Right cardiac atrium (tissue), 5 donors: ENCODE results near the gene SDE2. TPM values are rescaled to one million over a fixed set of nuclear protein-coding genes. Genes with fewer than 3 reads are reported as not detected.
"Not testable (repeated sequence)": the region's sequence is repeated elsewhere in the genome, so short reads cannot be mapped to it uniquely, and the experiment has no call there.

Experiments
- ATAC-seq, 2 donors: fragments of 200-7000 bp; cut with Tn5 transposase; one replicate each; pipeline versions ENCODE4 v1.8.0 to v1.9.1; 2020; ENCODE audit warnings: moderate library complexity in 2 of 2, mild to moderate bottlenecking in 1 of 2
- DNase-seq, 3 donors: peaks; one replicate each; pipeline ENCODE4 v3.0.0-alpha.2; 2020
- H3K27ac ChIP-seq: one replicate; pipeline ENCODE4 v1.5.1; 2013; ENCODE audit warnings: mild to moderate bottlenecking, low read length, control low read depth, moderate library complexity
- H3K27me3 ChIP-seq: one replicate; pipeline ENCODE4 v1.6.1; 2013; ENCODE audit not compliant: control insufficient read depth, insufficient read depth
- H3K4me1 ChIP-seq: one replicate; pipeline ENCODE4 v1.6.1; 2013; ENCODE audit warnings: low read length; ENCODE audit not compliant: control insufficient read depth, insufficient read depth
- H3K4me3 ChIP-seq: one replicate; pipeline ENCODE4 v1.5.1; 2013; ENCODE audit warnings: low read length, control low read depth
- H3K9me3 ChIP-seq: one replicate; pipeline ENCODE4 v1.6.1; 2013; ENCODE audit warnings: low read length; ENCODE audit not compliant: control insufficient read depth
- WGBS: extraction: QIAGEN DNeasy Blood & Tissue Kit; methylation state at CpG from one replicate; pipeline ENCODE4 v1.1.7; 2013; 5-methylcytosine and 5-hydroxymethylcytosine counted together
- intact Hi-C, 4 donors: fragments of 100-400 bp; cut with DNase I; formaldehyde crosslinking; loops; one replicate each; pipeline versions ENCODE4 v1.11.0 to v1.14.0; 2022 to 2023
- polyA plus RNA-seq: library from polyadenylated mRNA; stranded (reverse); fragments of 200-250 nt; gene quantifications from one replicate; pipeline ENCODE4 v1.2.3, GENCODE V29; 2013
- total RNA-seq, 4 donors: library from RNA; stranded (reverse); fragmentation: NEBNext Ultra II Directional; extraction: Animal tissue kit (Norgen Biotek cat#: 25700); gene quantifications; one replicate each; pipeline ENCODE4 v1.2.1, GENCODE V29; 2021
- donor health status: healthy with polysubstance abuse.
- donor health status: DM: no; HTN: yes; CAD: no.
- donor health status: DM: no; HTN: no; CAD: no.
- donor health status: DM: no; HTN: yes; CAD: no; lungs with severe emphysema.
- donor health status: DM: yes; HTN: yes; CAD: no.

Gene SDE2
- total and polyA plus RNA-seq, 5 donors = 9.4 to 18.3 (median 12.2) TPM

- no peak within 1 kb of the TSS for H3K27ac ChIP-seq
- 26% methylated on average over 6 of the region's 6 CpGs for WGBS
- H3K27me3 ChIP-seq = no peaks in the 10 kb centered on the region
- H3K4me3 ChIP-seq = no peak within 1 kb of the TSS
- intact Hi-C loops = no loop called here
- H3K4me1 ChIP-seq = peaks cover 2% of the 10 kb centered on the region
- ATAC-seq = peak; percentile 40 to 47
- no peaks in the 10 kb centered on the region for H3K9me3 ChIP-seq
- DNase-seq = peak in 2 of 3 donors; percentile 79
These were observed 57.8 kb downstream of the SDE2 start, which contains the start of gene LEFTY2 for GRCh38 chr1:225941187-225941941. LEFTY2 (minus strand) TSS chr1:225941220; CDS start chr1:225941140, 80 bp downstream.

GRCh38 chr1:225940385-225941151 lies 58.6 kb downstream of the SDE2 start:
- H3K9me3 ChIP-seq = no peaks in the 10 kb centered on the region
- H3K4me1 ChIP-seq = peaks cover 2% of the 10 kb centered on the region
- no peaks in the 10 kb centered on the region for H3K27me3 ChIP-seq
- 50% methylated on average over 25 of the region's 25 CpGs for WGBS
- DNase-seq (peak in 2 of 3 donors; percentile 67 to 70), ATAC-seq (peak; percentile 40 to 46)
- intact Hi-C loops = no loop called here
- no peak overlapping the region for H3K27ac ChIP-seq
- H3K4me3 ChIP-seq = no peak overlapping the region

- H3K27ac ChIP-seq, H3K4me3 ChIP-seq, H3K27me3 ChIP-seq, ATAC-seq, DNase-seq, intact Hi-C loops, H3K4me1 ChIP-seq, H3K9me3 ChIP-seq: not testable (repeated sequence)
- WGBS = 83% methylated on average over 8 of the region's 8 CpGs
These were observed 59.2 kb downstream of the SDE2 start for GRCh38 chr1:225939939-225940310.

- ATAC-seq (peak; percentile 13 to 57), DNase-seq (peak in 1 of 3 donors; percentile 62)
- H3K4me3 ChIP-seq, H3K27ac ChIP-seq, H3K27me3 ChIP-seq, H3K9me3 ChIP-seq, intact Hi-C loops, H3K4me1 ChIP-seq: not testable (repeated sequence)
- 49% methylated on average over 59 of the region's 69 CpGs for WGBS
These were observed 59.8 kb downstream of the SDE2 start for GRCh38 chr1:225939097-225939938.

- 92% methylated on average over 21 of the region's 21 CpGs for WGBS
- intact Hi-C loops = no loop called here
These were observed 61.8 kb downstream of the SDE2 start for GRCh38 chr1:225937048-225937968.

GRCh38 chr1:225936523-225936922 lies 62.6 kb downstream of the SDE2 start:
- Histone ChIP-seq H3K4me1 (peaks cover under 1% of the 10 kb centered on the region), H3K27ac (no peak overlapping the region), H3K9me3 (no peaks in the 10 kb centered on the region), H3K27me3 (no peaks in the 10 kb centered on the region), H3K4me3 (no peak overlapping the region)
- ATAC-seq = no peak
- WGBS = 60% methylated on average over 3 of the region's 3 CpGs
- intact Hi-C loops = no loop called here
- DNase-seq = no peak

More at GRCh38 chr1:225937048-225937968, 61.8 kb downstream of the SDE2 start:
- Histone ChIP-seq H3K9me3 (no peaks in the 10 kb centered on the region), H3K4me1 (peaks cover 2% of the 10 kb centered on the region), H3K27ac (no peak overlapping the region), H3K4me3 (no peak overlapping the region), H3K27me3 (no peaks in the 10 kb centered on the region)
- ATAC-seq (no peak), DNase-seq (no peak)

- ATAC-seq, DNase-seq, H3K4me1 ChIP-seq, H3K4me3 ChIP-seq, H3K27ac ChIP-seq, H3K9me3 ChIP-seq, H3K27me3 ChIP-seq, intact Hi-C loops: not testable (repeated sequence)
- 82% methylated on average over 8 of the region's 8 CpGs for WGBS
These were observed 63.1 kb downstream of the SDE2 start for GRCh38 chr1:225936086-225936485.

- no peaks in the 10 kb centered on the region for H3K4me1 ChIP-seq
- no peak for DNase-seq
- H3K27ac ChIP-seq = no peak overlapping the region
- no peaks in the 10 kb centered on the region for H3K9me3 ChIP-seq
- H3K27me3 ChIP-seq = no peaks in the 10 kb centered on the region
- 99% methylated on average over 5 of the region's 5 CpGs for WGBS
- intact Hi-C loops = no loop called here
- ATAC-seq = no peak
- no peak overlapping the region for H3K4me3 ChIP-seq
These were observed 64.4 kb downstream of the SDE2 start for GRCh38 chr1:225934711-225935110.

- Histone ChIP-seq H3K27ac (no peak overlapping the region), H3K4me1 (no peaks in the 10 kb centered on the region), H3K27me3 (no peaks in the 10 kb centered on the region), H3K4me3 (no peak overlapping the region), H3K9me3 (no peaks in the 10 kb centered on the region)
- intact Hi-C loops = no loop called here
- DNase-seq (no peak), ATAC-seq (no peak)
- 87% methylated on average over 2 of the region's 2 CpGs for WGBS
These were observed 66.1 kb downstream of the SDE2 start for GRCh38 chr1:225933072-225933471.
